Activated B cell treated with CpG ODN at 0.5 μM for 24 hours (primary cell): ENCODE measurements around the gene TNFSF9. TPM values are rescaled to one million over a fixed set of nuclear protein-coding genes. Genes with fewer than 3 reads are reported as not detected.

Experiments used
- ATAC-seq: fragments of 200-7000 bp; cut with Tn5 transposase; one replicate; pipeline ENCODE4 v1.10.0; 2021; ENCODE audit warnings: low read depth, mild to moderate bottlenecking, moderate library complexity
- CTCF ChIA-PET: fragments of 350-600 bp; sonication (Branson Sonifier 250); formaldehyde crosslinking; loops from one replicate; lab custom pipeline; 2021; ENCODE audit warnings: antibody characterized with exemption; lab: Charles Lee
- POLR2A ChIA-PET: fragments of 350-600 bp; sonication (Branson Sonifier 250); formaldehyde crosslinking; loops from one replicate; lab custom pipeline; 2021; ENCODE audit warnings: antibody characterized with exemption; lab: Charles Lee
- DNase-seq: peaks from one replicate; pipeline ENCODE4 v3.0.0; 2022
- H3K27ac Mint-ChIP-seq: one replicate; pipeline ENCODE4 v1.8.0; 2020; ENCODE audit warnings: mixed read lengths
- H3K27me3 Mint-ChIP-seq: one replicate; pipeline ENCODE4 v1.8.0; 2021; ENCODE audit warnings: mixed read lengths
- H3K36me3 Mint-ChIP-seq: one replicate; pipeline ENCODE4 v1.8.0; 2021; ENCODE audit warnings: low read depth, mixed read lengths
- H3K4me1 Mint-ChIP-seq: one replicate; pipeline ENCODE4 v1.8.0; 2021; ENCODE audit warnings: mixed read lengths
- H3K4me3 Mint-ChIP-seq: one replicate; pipeline ENCODE4 v1.8.0; 2020; ENCODE audit warnings: mild to moderate bottlenecking, mixed read lengths
- H3K9me3 Mint-ChIP-seq: one replicate; pipeline ENCODE4 v1.8.0; 2020; ENCODE audit warnings: mixed read lengths
- CTCF ChIP-seq: fragments of 200-600 bp; IDR thresholded peaks from one replicate; pipeline ENCODE4 v1.8.0; 2022; ENCODE audit warnings: antibody characterized with exemption, mild to moderate bottlenecking
- intact Hi-C: fragments of 100-400 bp; cut with micrococcal nuclease; formaldehyde crosslinking; loops from one replicate; pipeline ENCODE4 v1.15.1; 2024
- total RNA-seq: library from RNA; stranded (reverse); gene quantifications from 2 replicates; pipeline ENCODE4 v1.2.3, GENCODE V29; 2022

Gene TNFSF9
- total RNA-seq, 1 donor from 2014 or later = 7.1 TPM

DNA sequence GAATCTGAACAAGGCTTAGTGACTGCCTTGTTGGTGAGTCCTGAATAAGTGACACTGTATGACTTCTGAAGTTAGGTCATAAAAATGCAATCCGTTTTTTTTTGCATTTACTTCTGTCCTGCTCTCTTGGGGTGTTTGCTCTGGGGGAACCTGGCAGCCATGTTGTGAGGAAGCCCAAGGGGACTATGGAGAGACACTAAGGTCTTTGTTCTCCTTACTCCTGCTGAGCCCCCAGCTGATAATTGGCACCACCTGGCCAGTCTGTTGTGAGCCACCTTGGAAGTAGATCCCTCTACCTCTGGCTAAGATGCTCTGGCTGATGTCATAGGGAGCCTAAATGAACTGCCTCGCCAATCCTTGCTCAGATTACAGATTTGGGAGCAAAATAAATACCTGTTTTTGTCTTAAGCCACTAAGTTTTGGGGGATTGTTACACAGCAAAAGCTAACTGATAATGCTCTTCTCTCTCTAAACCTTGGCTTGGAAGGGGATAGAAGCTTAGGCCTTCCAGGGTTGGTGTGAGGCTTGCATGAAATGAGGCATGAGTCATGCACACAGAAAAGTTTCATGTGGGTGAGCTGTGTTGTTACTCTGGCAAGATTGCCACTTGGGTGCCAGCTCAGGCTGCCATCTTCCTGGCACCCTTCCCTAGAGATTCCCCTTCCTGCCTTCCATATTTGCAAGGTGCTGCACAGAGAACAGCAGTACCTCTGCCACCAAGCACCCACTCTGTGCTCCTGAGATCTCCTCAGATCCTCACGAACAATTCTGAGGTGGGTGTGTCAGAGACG lies 38.8 kb upstream of the TNFSF9 start:
- Mint-ChIP-seq H3K36me3 (peaks cover 5% of the 10 kb centered on the region), H3K9me3 (no peaks in the 10 kb centered on the region), H3K27me3 (no peaks in the 10 kb centered on the region), H3K4me3 (no peak overlapping the region), H3K27ac (no peak overlapping the region), H3K4me1 (peaks cover 13% of the 10 kb centered on the region)
- DNase-seq (no peak), ATAC-seq (no peak)
- POLR2A ChIA-PET = interaction anchor here (0.6 to 2.8 kb wide), 2 partner anchors 10 to 19 kb away, joined by 4 to 18 read pairs; partner anchors contain the start of gene DENND1C
- CTCF ChIA-PET = interaction anchor here (1.3 kb wide), 1 partner anchor 10 kb away, joined by 3 read pairs; the partner anchor contains the start of gene DENND1C
- intact Hi-C loops = no loop called here
- no peak for TF ChIP-seq CTCF

GRCh38 chr19:6494438-6495036 lies 36.3 kb upstream of the TNFSF9 start:
- POLR2A ChIA-PET = no interaction called here
- no peaks in the 10 kb centered on the region for H3K9me3 Mint-ChIP-seq
- H3K27ac Mint-ChIP-seq = no peak overlapping the region
- no peaks in the 10 kb centered on the region for H3K27me3 Mint-ChIP-seq
- peaks cover 8% of the 10 kb centered on the region for H3K4me1 Mint-ChIP-seq
- no peak for TF ChIP-seq CTCF
- intact Hi-C loops = no loop called here
- H3K36me3 Mint-ChIP-seq = peaks cover 5% of the 10 kb centered on the region
- CTCF ChIA-PET = no interaction called here
- DNase-seq = no peak
- H3K4me3 Mint-ChIP-seq = no peak overlapping the region
- ATAC-seq = no peak

DNA sequence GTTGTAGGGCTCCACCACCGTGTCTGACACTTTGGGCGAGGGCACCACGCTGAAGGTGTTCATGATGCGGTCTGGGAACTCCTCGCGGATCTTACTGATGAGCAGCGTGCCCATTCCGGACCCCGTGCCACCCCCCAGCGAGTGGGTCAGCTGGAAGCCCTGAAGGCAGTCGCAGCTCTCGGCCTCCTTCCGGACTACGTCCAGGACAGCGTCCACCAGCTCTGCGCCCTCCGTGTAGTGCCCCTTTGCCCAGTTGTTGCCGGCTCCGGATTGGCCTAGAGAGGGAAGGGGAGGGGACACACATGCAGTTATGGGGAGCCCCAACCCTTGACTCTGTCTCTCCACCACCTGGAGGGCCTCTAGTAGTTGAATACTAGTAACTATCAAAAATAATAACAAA lies 34.9 kb upstream of the TNFSF9 start:
- ATAC-seq (no peak), DNase-seq (no peak)
- no peaks in the 10 kb centered on the region for H3K9me3 Mint-ChIP-seq
- no peak for TF ChIP-seq CTCF
- H3K4me3 Mint-ChIP-seq = no peak overlapping the region
- H3K27me3 Mint-ChIP-seq = no peaks in the 10 kb centered on the region
- ChIA-PET POLR2A (no interaction called here), CTCF (no interaction called here)
- peaks cover 3% of the 10 kb centered on the region for H3K4me1 Mint-ChIP-seq
- H3K36me3 Mint-ChIP-seq = peaks cover 5% of the 10 kb centered on the region
- intact Hi-C loops = no loop called here
- no peak overlapping the region for H3K27ac Mint-ChIP-seq

DNA sequence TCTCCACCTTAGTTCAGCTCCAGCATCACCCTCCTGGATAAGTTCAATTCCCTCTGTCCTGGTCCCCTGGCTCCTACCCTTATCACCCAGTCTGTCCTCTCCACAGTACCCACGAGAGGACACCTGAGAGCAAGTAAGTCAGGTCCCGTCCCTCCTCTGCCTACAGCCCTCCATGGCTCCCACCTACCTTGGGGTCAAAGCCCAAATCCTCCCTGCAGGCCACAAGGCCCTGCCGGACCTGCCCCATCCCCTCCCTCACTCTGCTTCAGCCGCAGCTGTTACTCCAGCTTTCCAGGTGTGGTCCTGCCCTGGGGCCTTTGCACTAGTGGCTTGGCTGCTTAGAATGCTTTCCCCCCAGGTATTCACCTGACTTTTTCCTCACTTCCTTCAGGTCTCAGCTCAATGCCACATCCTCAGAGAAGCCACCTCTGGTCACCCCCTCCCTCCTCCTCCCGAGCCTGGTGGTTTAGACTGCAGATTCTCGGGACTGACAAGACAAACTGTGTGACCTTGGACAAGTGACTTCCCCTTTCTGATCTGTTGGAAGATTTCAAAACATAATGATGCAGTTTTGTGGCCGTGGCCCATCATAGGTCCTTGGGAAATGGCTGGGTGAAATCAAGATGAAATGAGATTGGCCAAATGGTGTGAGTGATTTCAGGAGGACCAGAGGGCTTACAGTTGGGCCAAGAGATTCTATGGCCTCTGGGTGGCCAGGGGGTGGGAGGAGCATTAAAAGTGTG lies 32.4 kb upstream of the TNFSF9 start:
- TF ChIP-seq CTCF = no peak
- Mint-ChIP-seq H3K9me3 (no peaks in the 10 kb centered on the region), H3K36me3 (peaks cover 5% of the 10 kb centered on the region), H3K27me3 (peaks cover 3% of the 10 kb centered on the region), H3K4me3 (no peak overlapping the region), H3K4me1 (peaks cover 12% of the 10 kb centered on the region), H3K27ac (no peak overlapping the region)
- CTCF ChIA-PET = no interaction called here
- intact Hi-C loops = no loop called here
- POLR2A ChIA-PET = no interaction called here
- ATAC-seq (no peak), DNase-seq (no peak)
